ENCODE data around the gene RBMS3. TPM values are rescaled to one million over a fixed set of nuclear protein-coding genes. Genes with fewer than 3 reads are reported as not detected.
"Not testable (repeated sequence)": the region's sequence is repeated elsewhere in the genome, so short reads cannot be mapped to it uniquely, and the experiment has no call there.

Gene RBMS3
- total RNA-seq, 1 experiment from 2014 or later = 5.9 TPM

GRCh38 chr3:29354894-29355293, 74.0 kb downstream of the RBMS3 start:
- ChIA-PET CTCF (no interaction called here), POLR2A (ENCODE audit: low non-redundant PET) (no interaction called here)
- no peak overlapping the region for H3K27ac ChIP-seq (ENCODE audit: low read depth, low read length, poor library complexity, severe bottlenecking)
- no peak overlapping the region for H3K4me3 ChIP-seq (ENCODE audit: low read depth, low read length, poor library complexity, severe bottlenecking)
- H3K4me1 ChIP-seq (ENCODE audit: insufficient read depth, low read length, poor library complexity, severe bottlenecking) = peaks cover 3% of the 10 kb centered on the region
- no peak for TF ChIP-seq CTCF (conservative IDR thresholded peaks at IDR 0.05; ENCODE audit: low read depth, low read length)
- TF ChIP-seq EZH2 (IDR thresholded peaks at IDR 0.05; ENCODE audit: borderline replicate concordance, low read depth, low read length, poor library complexity, severe bottlenecking) = no peak
- no peaks in the 10 kb centered on the region for H3K36me3 ChIP-seq (ENCODE audit: insufficient read depth, low read length, poor library complexity, severe bottlenecking)
- no peak for DNase-seq (ENCODE audit: low spot score)
- no peaks in the 10 kb centered on the region for H3K9me3 ChIP-seq (ENCODE audit: low read depth, low read length, poor library complexity, severe bottlenecking)
- BruUV-seq (replicated peaks) = no TSS peak
- intact Hi-C loops (cut with micrococcal nuclease; ENCODE audit: unreplicated experiment) = no loop called here
- H3K27me3 ChIP-seq (replicated peaks; ENCODE audit: insufficient read depth, low read depth, low read length, poor library complexity) = no peaks in the 10 kb centered on the region

- Histone ChIP-seq H3K27me3 (replicated peaks; ENCODE audit: insufficient read depth, low read depth, low read length, poor library complexity) (no peaks in the 10 kb centered on the region), H3K4me3 (ENCODE audit: low read depth, low read length, poor library complexity, severe bottlenecking) (no peak overlapping the region), H3K36me3 (ENCODE audit: insufficient read depth, low read length, poor library complexity, severe bottlenecking) (no peaks in the 10 kb centered on the region), H3K9me3 (ENCODE audit: low read depth, low read length, poor library complexity, severe bottlenecking) (no peaks in the 10 kb centered on the region), H3K27ac (ENCODE audit: low read depth, low read length, poor library complexity, severe bottlenecking) (no peak overlapping the region), H3K4me1 (ENCODE audit: insufficient read depth, low read length, poor library complexity, severe bottlenecking) (peaks cover 3% of the 10 kb centered on the region)
- TF ChIP-seq CTCF (conservative IDR thresholded peaks at IDR 0.05; ENCODE audit: low read depth, low read length) (no peak), EZH2 (IDR thresholded peaks at IDR 0.05; ENCODE audit: borderline replicate concordance, low read depth, low read length, poor library complexity, severe bottlenecking) (no peak)
- no peak for DNase-seq (ENCODE audit: low spot score)
- intact Hi-C loops (cut with micrococcal nuclease; ENCODE audit: unreplicated experiment) = no loop called here
- no TSS peak for BruUV-seq (replicated peaks)
- CTCF ChIA-PET = no interaction called here
- POLR2A ChIA-PET (ENCODE audit: low non-redundant PET) = no interaction called here
These were observed 75.2 kb downstream of the RBMS3 start for GRCh38 chr3:29356062-29356461.

- H3K4me1 ChIP-seq (ENCODE audit: insufficient read depth, low read length, poor library complexity, severe bottlenecking); H3K9me3 ChIP-seq (ENCODE audit: low read depth, low read length, poor library complexity, severe bottlenecking); H3K27ac ChIP-seq (ENCODE audit: low read depth, low read length, poor library complexity, severe bottlenecking); H3K36me3 ChIP-seq (ENCODE audit: insufficient read depth, low read length, poor library complexity, severe bottlenecking); CTCF ChIA-PET; H3K27me3 ChIP-seq (replicated peaks; ENCODE audit: insufficient read depth, low read depth, low read length, poor library complexity); intact Hi-C loops (cut with micrococcal nuclease; ENCODE audit: unreplicated experiment); DNase-seq (ENCODE audit: low spot score); POLR2A ChIA-PET (ENCODE audit: low non-redundant PET); H3K4me3 ChIP-seq (ENCODE audit: low read depth, low read length, poor library complexity, severe bottlenecking); BruUV-seq (replicated peaks): not testable (repeated sequence)
These were observed 79.4 kb downstream of the RBMS3 start for GRCh38 chr3:29360289-29360688.

- TF ChIP-seq EZH2 (IDR thresholded peaks at IDR 0.05; ENCODE audit: borderline replicate concordance, low read depth, low read length, poor library complexity, severe bottlenecking) (no peak), CTCF (conservative IDR thresholded peaks at IDR 0.05; ENCODE audit: low read depth, low read length) (no peak)
- CTCF ChIA-PET = no interaction called here
- no peak for DNase-seq (ENCODE audit: low spot score)
- POLR2A ChIA-PET (ENCODE audit: low non-redundant PET) = no interaction called here
- no TSS peak for BruUV-seq (replicated peaks)
- H3K9me3 ChIP-seq (ENCODE audit: low read depth, low read length, poor library complexity, severe bottlenecking) = no peaks in the 10 kb centered on the region
- no peak overlapping the region for H3K27ac ChIP-seq (ENCODE audit: low read depth, low read length, poor library complexity, severe bottlenecking)
- intact Hi-C loops (cut with micrococcal nuclease; ENCODE audit: unreplicated experiment) = no loop called here
- no peak overlapping the region for H3K4me3 ChIP-seq (ENCODE audit: low read depth, low read length, poor library complexity, severe bottlenecking)
- no peaks in the 10 kb centered on the region for H3K4me1 ChIP-seq (ENCODE audit: insufficient read depth, low read length, poor library complexity, severe bottlenecking)
- no peaks in the 10 kb centered on the region for H3K36me3 ChIP-seq (ENCODE audit: insufficient read depth, low read length, poor library complexity, severe bottlenecking)
- H3K27me3 ChIP-seq (replicated peaks; ENCODE audit: insufficient read depth, low read depth, low read length, poor library complexity) = no peaks in the 10 kb centered on the region
These were observed 82.2 kb downstream of the RBMS3 start for GRCh38 chr3:29363110-29363509.

Measured in A673 (cell line).